ENCODE measurements around the gene AKIRIN1. TPM values are rescaled to one million over a fixed set of nuclear protein-coding genes. Genes with fewer than 3 reads are reported as not detected.

Gene AKIRIN1
- polyA plus RNA-seq, 2 donors, result 11.7 to 18.2 TPM

GRCh38 chr1:39034114-39034654, 43.1 kb downstream of the AKIRIN1 start:
- 62 to 68% methylated on average over 6 of the region's 6 CpGs for WGBS, 2 donors

GRCh38 chr1:39036678-39037077, 45.6 kb downstream of the AKIRIN1 start:
- Histone ChIP-seq H3K27ac (ENCODE audit: low read depth in 2 of 2, low read length in 1 of 2) (no peak overlapping the region), H3K36me3 (ENCODE audit: control insufficient read depth in 2 of 2, insufficient read depth in 2 of 2, low read length in 1 of 2) (peaks cover 4 to 5% of the 10 kb centered on the region in 2 donors)

More at GRCh38 chr1:39034114-39034654, 43.1 kb downstream of the AKIRIN1 start:
- H3K9me3 ChIP-seq (ENCODE audit: control insufficient read depth in 2 of 2, insufficient read depth in 1 of 2, low read depth in 1 of 2, low read length in 1 of 2), result no peaks in the 10 kb centered on the region
- no peaks in the 10 kb centered on the region for H3K4me1 ChIP-seq (ENCODE audit: control insufficient read depth in 2 of 2, insufficient read depth in 2 of 2, low read length in 1 of 2)
- no peaks in the 10 kb centered on the region for H3K27me3 ChIP-seq (ENCODE audit: control insufficient read depth in 1 of 2, insufficient read depth in 2 of 2, low read length in 2 of 2)
- H3K4me3 ChIP-seq (ENCODE audit: low read depth in 1 of 2, low read length in 2 of 2), result no peak overlapping the region
- H3K36me3 ChIP-seq (ENCODE audit: control insufficient read depth in 2 of 2, insufficient read depth in 2 of 2, low read length in 1 of 2), result peaks cover 4 to 10% of the 10 kb centered on the region in 2 donors
- H3K27ac ChIP-seq (ENCODE audit: low read depth in 2 of 2, low read length in 1 of 2), result no peak overlapping the region

GRCh38 chr1:39043513-39043912, 52.4 kb downstream of the AKIRIN1 start:
- Histone ChIP-seq H3K9me3 (ENCODE audit: control insufficient read depth in 2 of 2, insufficient read depth in 1 of 2, low read depth in 1 of 2, low read length in 1 of 2) (no peaks in the 10 kb centered on the region), H3K4me1 (ENCODE audit: control insufficient read depth in 2 of 2, insufficient read depth in 2 of 2, low read length in 1 of 2) (no peaks in the 10 kb centered on the region), H3K27ac (ENCODE audit: low read depth in 2 of 2, low read length in 1 of 2) (no peak overlapping the region), H3K36me3 (ENCODE audit: control insufficient read depth in 2 of 2, insufficient read depth in 2 of 2, low read length in 1 of 2) (no peaks in the 10 kb centered on the region), H3K4me3 (ENCODE audit: low read depth in 1 of 2, low read length in 2 of 2) (no peak overlapping the region), H3K27me3 (ENCODE audit: control insufficient read depth in 1 of 2, insufficient read depth in 2 of 2, low read length in 2 of 2) (no peaks in the 10 kb centered on the region)
- 88% methylated on average over 3 of the region's 3 CpGs for WGBS, 2 donors

More at GRCh38 chr1:39036678-39037077, 45.6 kb downstream of the AKIRIN1 start:
- no peaks in the 10 kb centered on the region for H3K4me1 ChIP-seq (ENCODE audit: control insufficient read depth in 2 of 2, insufficient read depth in 2 of 2, low read length in 1 of 2)
- no peak overlapping the region for H3K4me3 ChIP-seq (ENCODE audit: low read depth in 1 of 2, low read length in 2 of 2)
- no peaks in the 10 kb centered on the region for H3K27me3 ChIP-seq (ENCODE audit: control insufficient read depth in 1 of 2, insufficient read depth in 2 of 2, low read length in 2 of 2)
- WGBS, 2 donors, result 87 to 96% methylated on average over 5 of the region's 5 CpGs
- H3K9me3 ChIP-seq (ENCODE audit: control insufficient read depth in 2 of 2, insufficient read depth in 1 of 2, low read depth in 1 of 2, low read length in 1 of 2), result no peaks in the 10 kb centered on the region

GRCh38 chr1:39044762-39045161, 53.7 kb downstream of the AKIRIN1 start:
- whole genome bisulfite sequencing, 2 donors, result 86 to 97% methylated on average over 1 of the region's 1 CpG
- Histone ChIP-seq H3K36me3 (ENCODE audit: control insufficient read depth in 2 of 2, insufficient read depth in 2 of 2, low read length in 1 of 2) (no peaks in the 10 kb centered on the region), H3K4me3 (ENCODE audit: low read depth in 1 of 2, low read length in 2 of 2) (no peak overlapping the region), H3K27me3 (ENCODE audit: control insufficient read depth in 1 of 2, insufficient read depth in 2 of 2, low read length in 2 of 2) (no peaks in the 10 kb centered on the region), H3K4me1 (ENCODE audit: control insufficient read depth in 2 of 2, insufficient read depth in 2 of 2, low read length in 1 of 2) (no peaks in the 10 kb centered on the region), H3K9me3 (ENCODE audit: control insufficient read depth in 2 of 2, insufficient read depth in 1 of 2, low read depth in 1 of 2, low read length in 1 of 2) (no peaks in the 10 kb centered on the region), H3K27ac (ENCODE audit: low read depth in 2 of 2, low read length in 1 of 2) (no peak overlapping the region)

- H3K9me3 ChIP-seq (ENCODE audit: control insufficient read depth in 2 of 2, insufficient read depth in 1 of 2, low read depth in 1 of 2, low read length in 1 of 2), result no peaks in the 10 kb centered on the region
- H3K4me3 ChIP-seq (ENCODE audit: low read depth in 1 of 2, low read length in 2 of 2), result no peak overlapping the region
- no peaks in the 10 kb centered on the region for H3K27me3 ChIP-seq (ENCODE audit: control insufficient read depth in 1 of 2, insufficient read depth in 2 of 2, low read length in 2 of 2)
- no peaks in the 10 kb centered on the region for H3K36me3 ChIP-seq (ENCODE audit: control insufficient read depth in 2 of 2, insufficient read depth in 2 of 2, low read length in 1 of 2)
- H3K4me1 ChIP-seq (ENCODE audit: control insufficient read depth in 2 of 2, insufficient read depth in 2 of 2, low read length in 1 of 2), result no peaks in the 10 kb centered on the region
- WGBS, 2 donors, result 77 to 84% methylated on average over 8 of the region's 8 CpGs
- no peak overlapping the region for H3K27ac ChIP-seq (ENCODE audit: low read depth in 2 of 2, low read length in 1 of 2)
These were observed 54.2 kb downstream of the AKIRIN1 start for GRCh38 chr1:39045231-39045630.

GRCh38 chr1:39046613-39047210, 55.6 kb downstream of the AKIRIN1 start:
- H3K36me3 ChIP-seq (ENCODE audit: control insufficient read depth in 2 of 2, insufficient read depth in 2 of 2, low read length in 1 of 2), result no peaks in the 10 kb centered on the region

GRCh38 chr1:39047374-39048229, 56.5 kb downstream of the AKIRIN1 start:
- Histone ChIP-seq H3K4me1 (ENCODE audit: control insufficient read depth in 2 of 2, insufficient read depth in 2 of 2, low read length in 1 of 2) (no peaks in the 10 kb centered on the region), H3K27ac (ENCODE audit: low read depth in 2 of 2, low read length in 1 of 2) (peak overlapping the region in 1 of 2 donors; percentile 7), H3K4me3 (ENCODE audit: low read depth in 1 of 2, low read length in 2 of 2) (no peak overlapping the region), H3K27me3 (ENCODE audit: control insufficient read depth in 1 of 2, insufficient read depth in 2 of 2, low read length in 2 of 2) (no peaks in the 10 kb centered on the region), H3K9me3 (ENCODE audit: control insufficient read depth in 2 of 2, insufficient read depth in 1 of 2, low read depth in 1 of 2, low read length in 1 of 2) (no peaks in the 10 kb centered on the region), H3K36me3 (ENCODE audit: control insufficient read depth in 2 of 2, insufficient read depth in 2 of 2, low read length in 1 of 2) (no peaks in the 10 kb centered on the region)
- 55 to 67% methylated on average over 12 of the region's 12 CpGs for whole genome bisulfite sequencing, 2 donors

More at GRCh38 chr1:39046613-39047210, 55.6 kb downstream of the AKIRIN1 start:
- H3K27ac ChIP-seq (ENCODE audit: low read depth in 2 of 2, low read length in 1 of 2), result no peak overlapping the region
- no peak overlapping the region for H3K4me3 ChIP-seq (ENCODE audit: low read depth in 1 of 2, low read length in 2 of 2)
- no peaks in the 10 kb centered on the region for H3K4me1 ChIP-seq (ENCODE audit: control insufficient read depth in 2 of 2, insufficient read depth in 2 of 2, low read length in 1 of 2)
- WGBS, 2 donors, result 75 to 79% methylated on average over 6 of the region's 6 CpGs
- no peaks in the 10 kb centered on the region for H3K9me3 ChIP-seq (ENCODE audit: control insufficient read depth in 2 of 2, insufficient read depth in 1 of 2, low read depth in 1 of 2, low read length in 1 of 2)
- no peaks in the 10 kb centered on the region for H3K27me3 ChIP-seq (ENCODE audit: control insufficient read depth in 1 of 2, insufficient read depth in 2 of 2, low read length in 2 of 2)

GRCh38 chr1:39048745-39049370, 57.8 kb downstream of the AKIRIN1 start:
- WGBS, 2 donors, result 73 to 76% methylated on average over 7 of the region's 7 CpGs
- H3K27ac ChIP-seq (ENCODE audit: low read depth in 2 of 2, low read length in 1 of 2), result no peak overlapping the region
- H3K27me3 ChIP-seq (ENCODE audit: control insufficient read depth in 1 of 2, insufficient read depth in 2 of 2, low read length in 2 of 2), result no peaks in the 10 kb centered on the region
- no peaks in the 10 kb centered on the region for H3K36me3 ChIP-seq (ENCODE audit: control insufficient read depth in 2 of 2, insufficient read depth in 2 of 2, low read length in 1 of 2)
- no peaks in the 10 kb centered on the region for H3K9me3 ChIP-seq (ENCODE audit: control insufficient read depth in 2 of 2, insufficient read depth in 1 of 2, low read depth in 1 of 2, low read length in 1 of 2)
- no peaks in the 10 kb centered on the region for H3K4me1 ChIP-seq (ENCODE audit: control insufficient read depth in 2 of 2, insufficient read depth in 2 of 2, low read length in 1 of 2)
- no peak overlapping the region for H3K4me3 ChIP-seq (ENCODE audit: low read depth in 1 of 2, low read length in 2 of 2)

- Histone ChIP-seq H3K4me3 (ENCODE audit: low read depth in 1 of 2, low read length in 2 of 2) (no peak overlapping the region), H3K36me3 (ENCODE audit: control insufficient read depth in 2 of 2, insufficient read depth in 2 of 2, low read length in 1 of 2) (no peaks in the 10 kb centered on the region), H3K4me1 (ENCODE audit: control insufficient read depth in 2 of 2, insufficient read depth in 2 of 2, low read length in 1 of 2) (no peaks in the 10 kb centered on the region), H3K9me3 (ENCODE audit: control insufficient read depth in 2 of 2, insufficient read depth in 1 of 2, low read depth in 1 of 2, low read length in 1 of 2) (no peaks in the 10 kb centered on the region), H3K27ac (ENCODE audit: low read depth in 2 of 2, low read length in 1 of 2) (no peak overlapping the region), H3K27me3 (ENCODE audit: control insufficient read depth in 1 of 2, insufficient read depth in 2 of 2, low read length in 2 of 2) (no peaks in the 10 kb centered on the region)
- WGBS, 2 donors, result 96 to 97% methylated on average over 4 of the region's 4 CpGs
These were observed 58.9 kb downstream of the AKIRIN1 start for GRCh38 chr1:39050001-39050400.

Data from esophagus (tissue), 2 donors.